8988T (cell line): ENCODE data around the gene NT5C1B.

ENCODE experiments used
- DNase-seq: peaks from one replicate; pipeline ENCODE4 v3.0.0; 2011

NT5C1B gene

GRCh38 chr2:18599509-18600254 lies 10.3 kb upstream of the NT5C1B start:
- no peak for DNase-seq

- DNase-seq: no peak
These were observed 9.6 kb upstream of the NT5C1B start for GRCh38 chr2:18598848-18599484.

DNA sequence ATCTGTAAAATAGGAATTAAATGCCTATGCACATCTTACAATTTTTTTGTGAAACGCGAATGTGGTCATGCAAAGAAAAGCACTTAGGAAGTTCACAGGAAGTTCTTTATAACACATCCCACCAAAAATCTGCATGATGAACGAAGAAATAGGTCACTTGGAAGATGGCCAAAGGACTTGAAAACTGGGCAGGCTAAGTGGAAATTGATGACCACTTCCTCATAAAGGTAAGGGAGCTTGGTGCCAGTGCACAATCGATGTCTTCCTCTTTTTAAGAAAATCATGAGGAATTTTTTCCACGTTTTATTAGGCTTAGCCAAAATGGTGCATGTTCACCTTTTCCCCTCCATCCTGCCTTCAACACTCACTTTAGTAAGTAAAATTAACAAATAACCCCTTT lies 8.2 kb upstream of the NT5C1B start:
- no peak for DNase-seq

DNA sequence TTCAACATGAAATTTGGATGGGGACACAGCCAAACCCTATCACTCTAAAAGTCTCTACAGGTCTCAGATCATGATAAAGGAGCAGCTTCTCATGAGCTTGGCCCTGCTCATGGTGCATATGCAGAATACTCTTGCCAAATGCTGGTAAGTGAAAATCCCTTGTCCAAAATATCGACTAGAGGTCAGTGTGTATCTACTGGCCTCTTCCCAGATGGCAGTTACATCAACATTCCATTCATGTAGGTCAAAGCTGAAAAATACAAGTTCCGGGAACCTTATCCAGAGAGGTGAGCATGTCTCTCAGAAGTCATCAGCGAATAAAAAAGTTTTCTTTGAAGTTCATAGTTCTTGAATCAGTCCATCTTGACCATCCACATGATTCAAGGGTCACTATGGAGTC lies 7.6 kb upstream of the NT5C1B start:
- no peak for DNase-seq

- DNase-seq: no peak
These were observed 4.1 kb upstream of the NT5C1B start for GRCh38 chr2:18593496-18593895.

DNA sequence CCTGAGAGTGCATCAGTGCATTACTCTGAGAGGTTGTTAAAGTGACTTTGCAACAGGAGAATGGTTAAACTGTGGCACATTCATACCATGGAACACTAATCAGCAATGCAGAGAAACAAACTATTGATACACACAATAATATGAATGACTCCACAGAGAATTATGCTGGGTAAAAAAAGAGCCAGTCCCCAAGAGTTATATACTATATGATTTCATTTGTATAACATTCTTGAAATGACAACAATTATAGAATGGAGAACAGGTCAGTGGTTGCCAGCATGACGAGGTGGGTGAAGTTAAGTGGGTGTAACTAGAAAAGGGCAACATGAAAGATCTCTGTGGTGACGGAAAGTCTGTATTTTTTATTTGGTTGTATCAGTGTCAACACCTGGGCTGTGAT lies 3.0 kb upstream of the NT5C1B start:
- no peak for DNase-seq

DNA sequence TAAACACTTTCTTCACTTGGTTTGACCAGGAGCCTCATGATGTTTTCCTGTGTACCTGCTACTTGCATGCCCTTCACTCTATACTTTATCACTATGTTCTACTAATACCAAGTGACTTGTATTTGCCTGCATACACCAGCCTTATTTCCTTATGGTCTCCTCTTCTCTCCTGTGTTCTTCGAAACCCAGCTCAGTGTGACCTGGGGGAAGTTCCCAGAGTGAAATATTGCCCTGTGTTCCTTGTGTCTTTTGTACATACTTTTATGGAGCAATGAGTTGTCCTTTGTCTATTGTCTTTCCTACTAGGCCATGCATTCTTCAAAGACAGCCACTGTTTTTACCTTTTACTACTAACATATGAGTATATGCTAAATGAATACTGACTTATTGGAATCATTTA lies 567 bp downstream of the NT5C1B start:
- DNase-seq: no peak

GRCh38 chr2:18588049-18588448 lies 1.3 kb downstream of the NT5C1B start:
- DNase-seq: no peak

DNA sequence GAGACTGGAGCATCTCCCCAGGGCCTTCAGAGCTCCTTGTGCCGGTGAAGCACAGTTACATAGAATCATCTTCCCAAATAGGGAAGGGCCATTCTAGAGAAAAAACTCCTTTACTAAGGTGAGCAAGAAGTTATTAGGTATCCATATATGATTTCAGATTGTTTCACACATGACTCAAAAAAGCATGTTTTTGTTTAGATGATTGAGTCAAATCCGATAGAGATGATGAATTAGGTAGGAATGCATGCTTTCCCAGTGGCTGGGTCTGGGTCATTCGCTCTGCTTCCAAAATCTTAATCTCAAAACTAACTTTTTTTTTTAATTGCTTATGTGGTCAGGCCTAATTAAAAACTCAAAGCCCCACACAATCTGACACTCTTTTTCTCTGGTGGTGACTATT lies 3.8 kb downstream of the NT5C1B start:
- DNase-seq: no peak

GRCh38 chr2:18584608-18584954 lies 4.8 kb downstream of the NT5C1B start:
- DNase-seq: no peak

GRCh38 chr2:18583905-18584607 lies 5.3 kb downstream of the NT5C1B start:
- DNase-seq: no peak

GRCh38 chr2:18580606-18581005 lies 8.8 kb downstream of the NT5C1B start:
- DNase-seq: no peak

DNA sequence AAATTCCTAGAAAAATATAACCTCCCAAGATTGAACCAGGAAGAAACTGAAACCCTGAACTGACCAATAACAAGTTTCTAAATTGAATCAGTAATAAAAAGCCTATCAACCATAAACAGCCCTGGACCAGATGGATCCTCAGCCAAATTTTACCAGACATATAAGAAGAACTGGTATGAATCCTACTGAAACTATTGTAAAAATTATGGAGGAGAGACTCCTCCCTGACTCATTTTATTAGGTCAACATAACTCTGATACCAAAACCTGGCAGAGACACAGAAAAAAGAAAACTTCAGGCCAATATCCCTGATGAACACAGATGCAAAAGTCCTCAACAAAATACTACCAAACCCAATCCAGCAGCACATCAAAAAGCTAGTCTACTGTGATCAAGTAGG lies 11.3 kb downstream of the NT5C1B start:
- DNase-seq: no peak

DNA sequence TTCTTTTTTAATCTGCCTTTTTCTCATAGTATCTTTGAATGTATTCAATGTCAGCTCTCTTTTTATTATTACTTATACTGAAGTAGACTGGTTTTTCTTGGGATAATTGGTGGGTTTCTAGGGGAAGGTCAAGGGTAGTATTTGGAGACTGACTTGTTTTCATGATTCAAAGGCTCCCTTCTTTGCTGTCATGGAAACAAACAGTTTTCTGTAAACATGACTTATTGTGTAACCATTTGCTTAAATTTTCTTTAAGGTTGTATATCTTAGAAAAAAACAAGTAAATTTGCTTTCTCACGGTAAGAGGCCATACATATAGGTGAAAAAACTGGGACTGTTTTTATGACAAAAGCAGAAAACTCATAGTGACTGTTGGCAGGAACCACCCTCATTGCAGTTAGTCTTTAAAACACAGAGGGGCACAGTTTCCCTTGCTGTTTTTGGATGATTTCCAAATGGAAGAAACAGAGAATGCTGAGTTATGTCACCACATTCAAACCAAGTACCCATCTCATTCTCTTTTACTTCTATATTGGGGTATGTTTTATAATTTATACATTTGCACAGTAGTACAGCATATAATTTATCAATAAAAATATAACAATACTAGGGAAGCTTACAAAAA lies 23.1 kb downstream of the NT5C1B start:
- DNase-seq: no peak

DNA sequence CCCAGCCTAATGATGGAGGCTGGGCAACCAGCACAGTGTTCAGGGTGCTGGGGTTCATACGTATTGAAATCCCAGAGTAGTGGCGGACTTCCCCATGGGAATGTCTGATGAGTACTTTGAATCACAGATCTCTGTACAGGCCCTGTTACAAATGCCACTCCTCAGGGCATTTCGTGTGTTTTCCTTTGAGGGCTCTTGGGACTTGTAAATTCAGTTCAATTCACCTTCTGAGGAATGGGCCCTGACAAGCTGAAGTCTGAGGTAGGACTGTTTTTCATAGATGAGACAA lies 28.6 kb downstream of the NT5C1B start:
- DNase-seq: no peak

DNA sequence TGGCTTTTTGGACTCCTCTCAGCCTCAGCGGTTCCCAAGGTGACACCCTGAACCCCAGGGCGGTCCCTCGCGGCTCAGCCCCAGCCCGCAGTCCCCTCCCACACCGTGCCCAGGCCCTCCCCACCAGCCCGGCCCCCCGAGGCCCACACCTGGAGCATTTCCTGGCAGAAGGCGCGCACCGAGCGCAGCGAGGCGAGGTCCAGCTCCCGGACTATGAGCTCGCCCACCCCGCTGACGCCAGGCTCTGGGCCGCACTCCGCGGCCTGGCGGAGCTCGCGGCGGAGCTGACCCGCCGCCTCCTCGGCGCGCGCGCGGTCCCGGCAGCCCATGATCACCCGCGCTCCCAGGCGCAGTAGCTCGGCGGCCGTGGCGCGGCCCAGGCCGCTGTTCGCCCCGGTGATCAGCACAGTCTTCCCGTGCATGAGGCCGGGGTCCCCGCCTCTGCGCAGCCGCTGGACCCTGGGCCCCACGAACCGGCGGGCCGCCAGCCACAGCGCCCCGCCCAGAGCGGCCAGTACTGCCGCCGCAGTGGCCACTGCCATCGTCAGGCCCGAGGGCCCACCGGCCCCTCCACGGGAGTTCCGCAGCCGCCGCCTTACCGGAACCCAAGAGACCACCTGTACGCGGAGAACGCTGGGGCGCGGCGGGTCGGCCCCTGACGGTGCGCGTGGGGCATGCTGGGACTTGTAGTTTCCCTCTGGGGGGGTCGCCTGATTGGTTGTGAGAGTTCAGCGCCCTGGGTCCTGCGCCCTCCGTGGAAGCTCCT lies 29.2 kb downstream of the NT5C1B start, which contains the start of gene RDH14:
TSS of gene RDH14 (minus strand) at position 623 of the 766 bp plus-strand sequence. CDS start at position 542, 81 bp downstream.
- peak; percentile 44 for DNase-seq

DNA sequence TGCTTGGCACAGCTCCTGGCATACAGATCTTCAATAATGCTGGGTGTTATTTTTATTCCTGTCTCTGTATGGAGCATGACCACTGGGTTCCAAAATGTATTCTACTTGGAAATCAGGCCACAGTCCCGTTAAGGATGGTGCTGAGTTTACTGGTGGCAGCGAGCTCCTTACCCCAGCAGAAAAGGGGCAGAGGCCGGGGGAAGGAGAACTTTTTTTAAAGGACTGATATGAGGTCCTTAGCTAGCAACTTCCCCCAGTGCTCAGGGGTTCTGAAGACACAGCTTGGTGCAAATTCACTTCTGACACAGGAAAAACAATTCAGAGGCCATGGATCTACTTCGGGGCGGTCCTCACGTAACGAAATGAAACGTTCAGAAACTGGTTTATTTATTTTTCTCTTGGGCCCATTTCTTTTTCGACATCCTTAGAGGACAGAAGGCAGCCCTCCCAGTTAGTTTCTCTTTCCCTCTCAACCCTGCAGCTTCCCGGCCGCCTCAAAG lies 29.8 kb downstream of the NT5C1B start:
- DNase-seq: no peak

- no peak for DNase-seq
These were observed 30.9 kb downstream of the NT5C1B start for GRCh38 chr2:18558458-18558857.

- no peak for DNase-seq
These were observed 32.2 kb downstream of the NT5C1B start for GRCh38 chr2:18557121-18557520.

- DNase-seq: no peak
These were observed 36.9 kb downstream of the NT5C1B start for GRCh38 chr2:18552351-18553077.

GRCh38 chr2:18551623-18552022 lies 37.7 kb downstream of the NT5C1B start:
- no peak for DNase-seq

DNA sequence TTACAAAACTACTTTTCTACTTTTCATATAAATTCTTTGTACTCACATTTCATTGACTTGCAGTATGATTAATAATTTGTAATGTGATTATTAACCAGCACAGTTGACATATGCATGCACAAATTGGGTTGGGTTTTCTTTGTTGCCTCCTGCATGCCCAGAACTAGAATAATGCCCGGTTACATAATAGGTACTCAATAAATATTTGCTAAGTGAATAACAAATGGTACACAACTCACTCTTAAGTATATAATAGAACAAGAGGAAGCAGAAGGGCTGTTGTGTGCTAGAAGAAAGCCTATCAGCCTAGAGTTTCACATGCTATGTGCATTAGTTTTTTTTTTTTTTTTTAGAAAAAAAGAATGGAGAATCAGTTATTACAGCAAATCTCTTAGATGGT lies 38.2 kb downstream of the NT5C1B start:
- DNase-seq: no peak
